Osteocyte (in vitro differentiated cells): ENCODE measurements around the gene DHX8. TPM values are rescaled to one million over a fixed set of nuclear protein-coding genes. Genes with fewer than 3 reads are reported as not detected.
A peak's percentile ranks its signal among the peaks of the same experiment; 100 is the strongest.
"Not testable (repeated sequence)": the region's sequence is repeated elsewhere in the genome, so short reads cannot be mapped to it uniquely, and the experiment has no call there.

ENCODE experiments used
- DNase-seq: peaks from one replicate; pipeline ENCODE4 v3.0.0; 2021; ENCODE audit warnings: mixed read lengths; ENCODE audit not compliant: unreplicated experiment; ENCODE audit errors: extremely low spot score
- H3K27ac Mint-ChIP-seq: one replicate; pipeline ENCODE4 v1.8.0; 2021; ENCODE audit warnings: mild to moderate bottlenecking, mixed read lengths; ENCODE audit not compliant: unreplicated experiment
- H3K27me3 Mint-ChIP-seq: one replicate; pipeline ENCODE4 v1.8.0; 2021; ENCODE audit warnings: mixed read lengths; ENCODE audit not compliant: unreplicated experiment
- H3K36me3 Mint-ChIP-seq: one replicate; pipeline ENCODE4 v1.8.0; 2021; ENCODE audit warnings: mixed read lengths; ENCODE audit not compliant: unreplicated experiment
- H3K4me1 Mint-ChIP-seq: one replicate; pipeline ENCODE4 v1.8.0; 2021; ENCODE audit warnings: mixed read lengths; ENCODE audit not compliant: unreplicated experiment
- H3K4me3 Mint-ChIP-seq: one replicate; pipeline ENCODE4 v1.8.0; 2021; ENCODE audit warnings: mild to moderate bottlenecking, moderate library complexity, mixed read lengths; ENCODE audit not compliant: unreplicated experiment
- H3K9me3 Mint-ChIP-seq: one replicate; pipeline ENCODE4 v1.8.0; 2021; ENCODE audit warnings: mixed read lengths; ENCODE audit not compliant: unreplicated experiment
- total RNA-seq: library from RNA; stranded (reverse); gene quantifications from 2 replicates; pipeline ENCODE4 v1.2.1, GENCODE V29; 2021
- TF ChIP-seq, protein P1 (sequence below): fragments of 200-600 bp; sonication (generic); IDR thresholded peaks from 2 replicates; pipeline ENCODE4 v1.5.0; 2021; ENCODE audit warnings: antibody characterized with exemption, mild to moderate bottlenecking, moderate library complexity

The DHX8 gene
- total RNA-seq, 1 donor from 2014 or later = 70.7 TPM

DNA sequence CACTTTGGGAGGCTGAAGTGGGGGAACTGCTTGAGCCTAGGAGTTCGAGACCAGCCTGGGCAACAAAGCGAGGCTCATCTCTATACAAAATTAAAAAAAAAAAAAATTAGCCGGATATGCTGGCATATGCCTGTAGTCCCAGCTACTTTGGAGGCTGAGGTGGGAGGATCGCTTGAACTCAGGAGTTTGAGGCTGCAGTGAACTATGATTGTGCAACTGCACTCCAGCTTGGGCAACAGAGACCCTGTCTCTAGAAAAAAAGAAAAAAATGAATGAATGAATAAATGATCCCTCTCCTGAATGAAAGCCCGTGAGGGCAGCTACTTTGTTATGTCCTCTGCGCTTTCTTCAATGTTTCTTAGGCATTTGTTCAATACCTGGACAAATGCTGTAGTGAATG is 27.7 kb upstream of the DHX8 start:
- Mint-ChIP-seq H3K4me3 (no peak overlapping the region), H3K9me3 (no peaks in the 10 kb centered on the region), H3K27ac (no peak overlapping the region), H3K4me1 (peaks cover 26% of the 10 kb centered on the region), H3K36me3 (no peaks in the 10 kb centered on the region), H3K27me3 (no peaks in the 10 kb centered on the region)
- TF ChIP-seq, protein P1, sequence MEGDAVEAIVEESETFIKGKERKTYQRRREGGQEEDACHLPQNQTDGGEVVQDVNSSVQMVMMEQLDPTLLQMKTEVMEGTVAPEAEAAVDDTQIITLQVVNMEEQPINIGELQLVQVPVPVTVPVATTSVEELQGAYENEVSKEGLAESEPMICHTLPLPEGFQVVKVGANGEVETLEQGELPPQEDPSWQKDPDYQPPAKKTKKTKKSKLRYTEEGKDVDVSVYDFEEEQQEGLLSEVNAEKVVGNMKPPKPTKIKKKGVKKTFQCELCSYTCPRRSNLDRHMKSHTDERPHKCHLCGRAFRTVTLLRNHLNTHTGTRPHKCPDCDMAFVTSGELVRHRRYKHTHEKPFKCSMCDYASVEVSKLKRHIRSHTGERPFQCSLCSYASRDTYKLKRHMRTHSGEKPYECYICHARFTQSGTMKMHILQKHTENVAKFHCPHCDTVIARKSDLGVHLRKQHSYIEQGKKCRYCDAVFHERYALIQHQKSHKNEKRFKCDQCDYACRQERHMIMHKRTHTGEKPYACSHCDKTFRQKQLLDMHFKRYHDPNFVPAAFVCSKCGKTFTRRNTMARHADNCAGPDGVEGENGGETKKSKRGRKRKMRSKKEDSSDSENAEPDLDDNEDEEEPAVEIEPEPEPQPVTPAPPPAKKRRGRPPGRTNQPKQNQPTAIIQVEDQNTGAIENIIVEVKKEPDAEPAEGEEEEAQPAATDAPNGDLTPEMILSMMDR = no peak
- no peak for DNase-seq

DNA sequence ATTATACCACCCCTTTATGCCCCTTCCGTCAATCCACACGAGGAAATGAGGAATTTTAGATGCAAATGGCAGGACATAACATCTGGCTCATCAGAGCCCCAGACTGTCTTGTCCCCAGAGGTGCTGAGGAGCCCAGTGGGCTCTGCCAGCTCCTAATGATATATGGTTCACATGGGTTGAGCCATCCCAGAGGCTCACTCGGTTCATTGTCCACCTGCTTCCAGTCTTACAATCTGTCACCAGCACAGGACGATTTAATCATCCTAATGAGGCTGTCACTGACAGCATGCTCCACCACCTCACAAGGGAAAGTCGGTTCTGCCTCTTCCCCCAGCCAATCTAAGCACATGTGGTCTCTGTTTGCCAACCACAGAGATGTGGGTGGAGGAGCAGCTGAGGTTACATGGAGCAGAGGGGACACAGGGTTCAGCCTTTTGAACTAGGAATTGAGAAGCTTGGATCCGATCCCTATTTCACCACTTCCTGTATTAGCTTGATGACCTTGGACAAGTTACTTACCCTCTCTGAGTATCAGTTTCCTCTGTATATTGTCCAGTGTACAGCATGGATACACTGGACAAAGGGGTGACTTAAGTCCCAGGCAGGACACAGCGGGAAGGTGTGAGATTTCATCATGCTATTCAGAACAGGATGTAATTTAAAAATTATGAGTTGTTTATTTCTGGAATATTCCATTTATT is 27.0 kb upstream of the DHX8 start:
- Mint-ChIP-seq H3K27ac (peak overlapping the region; percentile 82), H3K27me3 (no peaks in the 10 kb centered on the region), H3K36me3 (no peaks in the 10 kb centered on the region), H3K4me3 (no peak overlapping the region), H3K4me1 (peaks cover 26% of the 10 kb centered on the region), H3K9me3 (no peaks in the 10 kb centered on the region)
- no peak for DNase-seq
- TF ChIP-seq, protein P1 = no peak

DNA sequence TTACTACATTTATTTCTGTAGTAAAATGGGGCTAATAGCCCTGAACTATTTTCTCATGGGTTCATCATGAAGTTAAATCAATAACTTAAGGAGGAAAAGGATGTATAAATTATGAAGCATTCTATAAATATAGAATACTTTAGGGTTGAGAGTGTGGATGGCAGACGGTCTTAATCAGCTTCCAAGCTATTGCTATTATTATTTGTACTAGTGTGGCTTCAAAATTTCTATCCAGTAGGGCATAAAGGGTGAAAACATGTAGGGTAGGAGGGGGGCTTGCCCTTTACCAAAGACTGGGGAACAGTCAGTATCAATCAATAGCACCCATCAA is 26.4 kb upstream of the DHX8 start:
- H3K27me3 Mint-ChIP-seq = no peaks in the 10 kb centered on the region
- no peak overlapping the region for H3K4me3 Mint-ChIP-seq
- peak overlapping the region; percentile 82 for H3K27ac Mint-ChIP-seq
- H3K4me1 Mint-ChIP-seq = peaks cover 26% of the 10 kb centered on the region
- TF ChIP-seq, protein P1 = no peak
- no peaks in the 10 kb centered on the region for H3K36me3 Mint-ChIP-seq
- H3K9me3 Mint-ChIP-seq = no peaks in the 10 kb centered on the region
- DNase-seq = no peak

DNA sequence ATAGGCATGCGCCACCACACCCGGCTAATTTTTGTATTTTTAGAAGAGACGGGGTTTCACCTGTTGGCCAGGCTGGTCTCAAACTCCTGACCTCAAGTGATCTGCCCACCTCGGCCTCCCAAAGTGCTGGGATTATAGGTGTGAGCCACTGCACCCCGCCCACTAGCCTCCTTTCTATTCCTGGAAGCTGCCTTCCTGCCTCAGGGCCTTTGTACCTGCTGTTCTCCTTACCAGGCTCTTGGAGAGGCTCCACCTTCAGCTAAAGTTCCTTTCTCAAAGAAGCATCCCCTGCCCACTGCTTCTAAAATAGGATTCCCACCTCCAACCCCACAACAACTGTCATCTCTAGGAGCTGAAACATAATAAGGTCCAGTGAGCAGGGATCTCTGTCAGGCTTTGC is 23.9 kb upstream of the DHX8 start:
- not testable (repeated sequence) for H3K9me3 Mint-ChIP-seq, H3K36me3 Mint-ChIP-seq, H3K4me3 Mint-ChIP-seq, H3K27ac Mint-ChIP-seq, DNase-seq, H3K27me3 Mint-ChIP-seq
- peaks cover 26% of the 10 kb centered on the region for H3K4me1 Mint-ChIP-seq

DNA sequence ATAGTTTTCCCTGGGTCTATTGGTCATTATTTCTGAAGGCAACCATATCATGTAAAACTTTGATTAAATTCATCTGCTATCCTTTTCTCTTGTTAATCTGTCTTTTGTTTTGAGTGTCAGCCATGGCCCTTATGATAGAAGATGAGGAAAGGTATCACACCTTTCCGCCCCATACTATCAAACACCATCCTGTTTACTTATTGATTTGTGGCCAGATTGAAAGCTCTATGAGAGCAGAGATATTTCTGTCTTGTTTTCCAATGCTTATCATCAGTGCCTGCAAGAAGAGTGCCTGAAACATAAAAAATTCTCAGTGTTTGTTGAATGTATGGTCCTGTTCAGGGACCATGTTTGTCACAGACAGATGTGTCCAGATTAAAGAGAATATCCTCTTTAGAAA is 22.6 kb upstream of the DHX8 start:
- Mint-ChIP-seq H3K27me3 (peaks cover 3% of the 10 kb centered on the region), H3K4me3 (no peak overlapping the region), H3K36me3 (no peaks in the 10 kb centered on the region), H3K9me3 (no peaks in the 10 kb centered on the region), H3K27ac (no peak overlapping the region), H3K4me1 (peaks cover 23% of the 10 kb centered on the region)
- DNase-seq = no peak
- TF ChIP-seq, protein P1 = no peak

DNA sequence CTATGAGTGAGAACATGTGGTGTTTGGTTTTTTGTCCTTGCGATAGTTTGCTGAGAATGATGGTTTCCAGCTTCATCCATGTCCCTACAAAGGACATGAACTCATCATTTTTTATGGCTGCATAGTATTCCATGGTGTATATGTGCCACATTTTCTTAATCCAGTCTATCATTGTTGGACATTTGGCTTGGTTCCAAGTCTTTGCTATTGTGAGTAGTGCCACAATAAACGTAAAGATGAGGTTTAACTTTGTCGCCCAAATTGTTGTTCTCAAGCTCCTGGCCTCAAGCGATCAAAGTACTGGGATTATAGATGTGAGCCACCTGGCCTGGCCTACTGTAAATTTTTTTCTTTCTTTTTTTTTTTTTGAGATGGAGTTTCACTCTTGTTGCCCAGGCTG is 21.2 kb upstream of the DHX8 start:
- H3K36me3 Mint-ChIP-seq, H3K9me3 Mint-ChIP-seq, H3K27ac Mint-ChIP-seq, H3K4me3 Mint-ChIP-seq, DNase-seq, H3K27me3 Mint-ChIP-seq: not testable (repeated sequence)
- peaks cover 18% of the 10 kb centered on the region for H3K4me1 Mint-ChIP-seq
